ENCODE measurements around the gene HERC2. TPM values are rescaled to one million over a fixed set of nuclear protein-coding genes. Genes with fewer than 3 reads are reported as not detected.
"Not testable (repeated sequence)": the region's sequence is repeated elsewhere in the genome, so short reads cannot be mapped to it uniquely, and the experiment has no call there.

Gene HERC2
- total and polyA plus RNA-seq, 4 experiments from 2014 or later: 3.4 to 55.1 (median 28.9) TPM

GRCh38 chr15:28221696-28222095 lies 100.3 kb downstream of the HERC2 start:
- H3K27ac ChIP-seq (ENCODE audit: low read depth, low read length); H3K4me3 ChIP-seq (ENCODE audit: low read length in 2 of 2); H3K4me3 Mint-ChIP-seq; H3K9me3 ChIP-seq (ENCODE audit: control insufficient read depth in 1 of 2, low read length in 2 of 2); H3K27me3 Mint-ChIP-seq; H3K4me1 ChIP-seq (ENCODE audit: insufficient read depth, low read length); H3K4me1 Mint-ChIP-seq; POLR2A ChIA-PET (ENCODE audit: partially characterized antibody); H3K36me3 ChIP-seq (ENCODE audit: insufficient read depth, low read length); intact Hi-C loops (cut with micrococcal nuclease); H3K9me3 Mint-ChIP-seq; DNase-seq; H3K27me3 ChIP-seq (ENCODE audit: insufficient read depth, low read length): not testable (repeated sequence)
- CTCF ChIA-PET (ENCODE audit: partially characterized antibody): interaction anchor here (1.3 kb wide), 1 partner anchor 96 kb away, joined by 3 read pairs; no protein-coding TSS in a partner anchor
- Mint-ChIP-seq H3K36me3 (peaks cover 47 to 52% of the 10 kb centered on the region in 2 donors), H3K27ac (peak overlapping the region in 1 of 7 donors; percentile 32)

GRCh38 chr15:28219116-28219515 lies 102.9 kb downstream of the HERC2 start:
- Histone ChIP-seq H3K4me3 (ENCODE audit: low read length in 2 of 2) (no peak overlapping the region), H3K36me3 (ENCODE audit: insufficient read depth, low read length) (peaks cover 6% of the 10 kb centered on the region), H3K27me3 (ENCODE audit: insufficient read depth, low read length) (no peaks in the 10 kb centered on the region), H3K9me3 (ENCODE audit: control insufficient read depth in 1 of 2, low read length in 2 of 2) (no peaks in the 10 kb centered on the region), H3K4me1 (ENCODE audit: insufficient read depth, low read length) (no peaks in the 10 kb centered on the region), H3K27ac (ENCODE audit: low read depth, low read length) (no peak overlapping the region)
- peaks cover 27 to 37% of the 10 kb centered on the region in 2 donors for H3K36me3 Mint-ChIP-seq
- intact Hi-C loops (cut with micrococcal nuclease): no loop called here
- H3K4me1 Mint-ChIP-seq: peaks cover 0 to 1% (median 0%) of the 10 kb centered on the region in 4 donors
- no peak for DNase-seq
- CTCF ChIA-PET (ENCODE audit: partially characterized antibody): no interaction called here
- POLR2A ChIA-PET (ENCODE audit: partially characterized antibody): no interaction called here
- no peaks in the 10 kb centered on the region for H3K9me3 Mint-ChIP-seq
- no peaks in the 10 kb centered on the region for H3K27me3 Mint-ChIP-seq
- peak overlapping the region in 1 of 7 donors; percentile 18 for H3K27ac Mint-ChIP-seq
- H3K4me3 Mint-ChIP-seq: no peak overlapping the region

DNA sequence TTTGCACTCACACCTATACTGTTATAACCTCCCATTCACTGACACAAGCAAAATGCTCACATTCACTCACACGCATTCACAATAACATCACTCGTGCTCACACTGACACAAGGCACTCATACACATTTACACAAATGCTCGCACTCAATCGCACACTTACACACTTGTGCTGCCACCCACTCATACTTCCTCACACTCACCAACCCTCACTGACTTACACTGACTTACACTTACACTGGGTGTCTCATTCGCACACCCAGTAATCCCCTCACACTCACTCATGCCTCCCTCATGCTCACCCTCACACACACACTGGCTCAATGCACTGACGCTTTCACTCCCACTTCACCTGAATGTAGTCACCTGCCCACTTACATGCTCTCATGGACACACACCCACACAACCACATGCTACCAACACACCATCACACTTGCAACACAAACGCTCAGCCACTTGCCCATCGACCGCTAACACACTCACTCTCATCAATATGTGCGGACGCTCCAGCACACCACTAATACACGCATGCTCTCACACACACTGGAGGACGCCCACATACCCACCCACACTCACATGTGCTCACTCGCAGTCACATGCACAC lies 104.9 kb downstream of the HERC2 start:
- H3K9me3 ChIP-seq (ENCODE audit: control insufficient read depth in 1 of 2, low read length in 2 of 2); POLR2A ChIA-PET (ENCODE audit: partially characterized antibody); H3K27ac ChIP-seq (ENCODE audit: low read depth, low read length); intact Hi-C loops (cut with micrococcal nuclease); H3K4me3 ChIP-seq (ENCODE audit: low read length in 2 of 2); H3K9me3 Mint-ChIP-seq; H3K27me3 ChIP-seq (ENCODE audit: insufficient read depth, low read length); H3K27me3 Mint-ChIP-seq; H3K4me1 Mint-ChIP-seq; H3K4me3 Mint-ChIP-seq; H3K27ac Mint-ChIP-seq; H3K4me1 ChIP-seq (ENCODE audit: insufficient read depth, low read length); H3K36me3 ChIP-seq (ENCODE audit: insufficient read depth, low read length); DNase-seq; CTCF ChIA-PET (ENCODE audit: partially characterized antibody): not testable (repeated sequence)
- peaks cover 32 to 36% of the 10 kb centered on the region in 2 donors for H3K36me3 Mint-ChIP-seq

GRCh38 chr15:28215521-28215920 lies 106.5 kb downstream of the HERC2 start:
- H3K9me3 Mint-ChIP-seq; H3K4me3 Mint-ChIP-seq; DNase-seq; H3K36me3 ChIP-seq (ENCODE audit: insufficient read depth, low read length); H3K27me3 ChIP-seq (ENCODE audit: insufficient read depth, low read length); H3K9me3 ChIP-seq (ENCODE audit: control insufficient read depth in 1 of 2, low read length in 2 of 2); H3K4me1 Mint-ChIP-seq; POLR2A ChIA-PET (ENCODE audit: partially characterized antibody); H3K4me1 ChIP-seq (ENCODE audit: insufficient read depth, low read length); H3K4me3 ChIP-seq (ENCODE audit: low read length in 2 of 2); H3K27ac Mint-ChIP-seq; intact Hi-C loops (cut with micrococcal nuclease); H3K27me3 Mint-ChIP-seq; H3K27ac ChIP-seq (ENCODE audit: low read depth, low read length): not testable (repeated sequence)
- CTCF ChIA-PET (ENCODE audit: partially characterized antibody): interaction anchor here (0.9 kb wide), 1 partner anchor 89 kb away, joined by 4 read pairs; no protein-coding TSS in a partner anchor
- H3K36me3 Mint-ChIP-seq: peaks cover 33 to 39% of the 10 kb centered on the region in 2 donors

DNA sequence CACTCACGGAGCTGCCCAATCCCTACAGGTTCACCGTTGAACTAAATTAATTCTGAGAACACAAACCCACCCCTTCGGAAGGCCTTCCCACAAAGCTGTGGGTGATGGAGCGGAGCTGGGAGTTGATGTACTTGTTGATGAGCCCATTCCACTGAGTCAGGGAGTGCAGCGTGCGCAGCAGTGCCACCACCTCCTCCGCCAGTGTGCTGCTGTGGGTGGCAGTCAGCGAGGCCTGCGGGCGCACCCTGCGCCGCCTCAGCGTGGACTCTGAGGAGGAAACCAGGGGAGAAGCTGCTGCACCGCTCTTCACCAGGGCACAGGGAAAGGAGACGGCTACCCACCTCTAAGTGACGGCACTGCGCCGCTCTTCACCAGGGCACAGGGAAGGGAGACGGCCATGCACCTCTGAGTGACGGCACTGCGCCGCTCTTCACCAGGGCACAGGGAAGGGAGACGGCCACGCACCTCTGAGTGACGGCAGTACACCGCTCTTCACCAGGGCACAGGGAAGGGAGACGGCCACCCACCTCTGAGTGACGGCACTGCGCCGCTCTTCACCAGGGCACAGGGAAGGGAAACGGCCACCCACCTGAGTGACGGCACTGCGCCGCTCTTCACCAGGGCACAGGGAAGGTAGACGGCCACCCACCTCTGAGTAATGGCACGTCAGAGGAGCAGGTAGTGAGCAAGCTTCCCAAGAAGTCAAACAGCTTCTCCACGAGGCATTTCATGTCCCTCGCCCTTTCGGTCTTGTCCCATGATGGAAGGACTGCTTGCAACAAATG lies 107.8 kb downstream of the HERC2 start:
- H3K4me1 Mint-ChIP-seq; H3K9me3 ChIP-seq (ENCODE audit: control insufficient read depth in 1 of 2, low read length in 2 of 2); POLR2A ChIA-PET (ENCODE audit: partially characterized antibody); H3K27ac ChIP-seq (ENCODE audit: low read depth, low read length); H3K27me3 Mint-ChIP-seq; H3K4me3 Mint-ChIP-seq; H3K4me3 ChIP-seq (ENCODE audit: low read length in 2 of 2); CTCF ChIA-PET (ENCODE audit: partially characterized antibody); intact Hi-C loops (cut with micrococcal nuclease); H3K36me3 ChIP-seq (ENCODE audit: insufficient read depth, low read length); H3K9me3 Mint-ChIP-seq; H3K27me3 ChIP-seq (ENCODE audit: insufficient read depth, low read length); H3K27ac Mint-ChIP-seq; H3K4me1 ChIP-seq (ENCODE audit: insufficient read depth, low read length); DNase-seq: not testable (repeated sequence)
- peaks cover 26 to 33% of the 10 kb centered on the region in 2 donors for H3K36me3 Mint-ChIP-seq

- POLR2A ChIA-PET (ENCODE audit: partially characterized antibody); CTCF ChIA-PET (ENCODE audit: partially characterized antibody); intact Hi-C loops (cut with micrococcal nuclease): not testable (repeated sequence)
These were observed 108.6 kb downstream of the HERC2 start for GRCh38 chr15:28213393-28213792.

DNA sequence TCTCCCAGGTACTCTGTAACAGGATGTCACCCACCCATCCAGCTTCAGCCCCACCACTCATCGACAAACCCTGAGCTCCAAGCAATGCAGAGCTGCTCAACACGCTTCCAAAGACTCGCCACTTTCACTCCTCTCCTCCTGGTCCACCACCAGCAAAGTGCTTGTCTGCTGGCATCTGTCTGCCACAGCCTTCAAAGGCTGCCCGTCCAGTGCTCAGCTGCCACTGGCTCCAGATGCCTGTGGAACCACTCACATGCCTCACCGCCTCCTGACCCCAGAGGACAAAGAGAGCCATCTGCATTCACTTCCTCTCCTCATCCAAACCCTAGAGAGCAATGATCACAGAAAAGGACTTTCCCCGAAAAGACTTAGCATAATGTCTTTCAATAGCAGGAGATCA lies 113.4 kb downstream of the HERC2 start:
- no peak overlapping the region for H3K4me3 Mint-ChIP-seq
- H3K27ac Mint-ChIP-seq: peak overlapping the region in 1 of 7 donors; percentile 0
- H3K36me3 Mint-ChIP-seq: peaks cover 16 to 33% of the 10 kb centered on the region in 2 donors

More at GRCh38 chr15:28213393-28213792, 108.6 kb downstream of the HERC2 start:
- not testable (repeated sequence) for H3K27ac Mint-ChIP-seq; DNase-seq; H3K4me1 ChIP-seq (ENCODE audit: insufficient read depth, low read length); H3K4me3 ChIP-seq (ENCODE audit: low read length in 2 of 2); H3K9me3 ChIP-seq (ENCODE audit: control insufficient read depth in 1 of 2, low read length in 2 of 2); H3K4me3 Mint-ChIP-seq; H3K36me3 ChIP-seq (ENCODE audit: insufficient read depth, low read length); H3K27ac ChIP-seq (ENCODE audit: low read depth, low read length); H3K27me3 ChIP-seq (ENCODE audit: insufficient read depth, low read length); H3K9me3 Mint-ChIP-seq; H3K4me1 Mint-ChIP-seq; H3K27me3 Mint-ChIP-seq
- H3K36me3 Mint-ChIP-seq: peaks cover 19 to 30% of the 10 kb centered on the region in 2 donors

More for the DNA sequence above, 113.4 kb downstream of the HERC2 start:
- ChIA-PET CTCF (ENCODE audit: partially characterized antibody) (interaction anchor here (0.8 to 4.5 kb wide), 4 partner anchors 82 to 131 kb away, joined by 3 to 33 read pairs (median 4); no protein-coding TSS in a partner anchor), POLR2A (ENCODE audit: partially characterized antibody) (no interaction called here)
- DNase-seq: no peak
- Histone ChIP-seq H3K27me3 (ENCODE audit: insufficient read depth, low read length) (no peaks in the 10 kb centered on the region), H3K4me3 (ENCODE audit: low read length in 2 of 2) (no peak overlapping the region), H3K27ac (ENCODE audit: low read depth, low read length) (no peak overlapping the region), H3K9me3 (ENCODE audit: control insufficient read depth in 1 of 2, low read length in 2 of 2) (no peaks in the 10 kb centered on the region), H3K4me1 (ENCODE audit: insufficient read depth, low read length) (no peaks in the 10 kb centered on the region), H3K36me3 (ENCODE audit: insufficient read depth, low read length) (no peaks in the 10 kb centered on the region)
- Mint-ChIP-seq H3K4me1 (peaks cover 0 to 5% (median 0%) of the 10 kb centered on the region in 4 donors), H3K9me3 (no peaks in the 10 kb centered on the region), H3K27me3 (no peaks in the 10 kb centered on the region)
- intact Hi-C loops (cut with micrococcal nuclease): no loop called here
